Measurements from ENCODE around the gene RELL2.

The RELL2 gene

DNA sequence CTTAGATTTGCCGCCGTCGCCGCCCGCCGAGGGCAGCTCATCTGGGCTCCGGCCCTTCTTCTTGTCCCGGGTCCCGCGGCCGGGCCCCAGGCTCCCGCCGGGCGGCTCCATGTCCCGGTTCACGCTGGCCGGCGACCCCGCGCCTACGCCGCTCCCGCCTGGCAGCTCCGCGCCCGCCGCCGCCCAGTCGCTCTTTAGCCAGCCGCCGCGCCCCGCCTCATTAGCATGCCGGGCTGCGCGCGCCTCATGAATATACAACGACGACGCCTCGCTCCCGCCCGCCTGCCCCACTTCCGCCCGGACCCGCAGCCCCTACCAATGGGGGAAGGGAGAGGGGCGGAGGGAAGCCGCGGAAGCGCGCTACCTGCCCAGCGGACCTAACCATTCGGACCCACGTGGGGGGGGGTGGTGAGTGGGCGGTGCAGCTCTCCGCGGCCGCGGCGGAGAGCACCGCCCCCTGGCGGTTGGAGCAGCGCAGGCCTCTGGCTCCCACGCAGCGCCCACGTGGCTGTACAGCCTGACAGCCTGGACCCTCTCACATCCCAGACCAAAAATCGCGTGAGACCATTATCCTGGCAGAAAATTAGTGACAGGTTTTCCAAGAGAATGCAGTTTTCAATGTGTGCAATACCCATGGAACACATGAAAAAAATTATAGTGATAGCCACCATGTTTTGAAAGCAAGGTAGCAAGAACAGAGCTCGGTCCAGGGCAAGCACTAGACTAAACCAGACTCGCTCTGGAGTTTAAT, 17.8 kb upstream of the RELL2 start, which contains the start of gene DIAPH1:
DIAPH1 (minus strand) TSS at position 197 of the 751 bp plus-strand sequence; CDS start at position 111, 86 bp downstream.
- peak; percentile 93 for DNase-seq

DNA sequence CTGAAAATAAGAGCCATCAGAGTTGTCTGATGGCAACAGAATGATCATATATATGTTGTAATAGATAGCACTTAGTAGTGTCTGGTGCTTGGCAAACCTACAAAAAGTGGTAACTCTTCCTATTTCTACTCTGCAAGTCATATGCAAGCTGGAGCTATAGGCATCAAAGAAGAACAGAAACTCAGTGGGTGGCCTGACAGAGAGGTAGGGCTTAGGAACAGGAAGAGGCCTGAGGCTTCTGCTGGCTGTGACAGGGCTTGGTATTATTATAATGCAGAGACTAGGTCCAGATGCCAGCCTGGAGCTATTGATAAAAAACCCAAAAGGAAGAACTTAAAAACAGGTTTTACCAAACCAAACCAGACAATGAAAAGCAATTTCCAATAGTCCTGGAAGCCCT, 13.6 kb upstream of the RELL2 start:
- DNase-seq = no peak

DNA sequence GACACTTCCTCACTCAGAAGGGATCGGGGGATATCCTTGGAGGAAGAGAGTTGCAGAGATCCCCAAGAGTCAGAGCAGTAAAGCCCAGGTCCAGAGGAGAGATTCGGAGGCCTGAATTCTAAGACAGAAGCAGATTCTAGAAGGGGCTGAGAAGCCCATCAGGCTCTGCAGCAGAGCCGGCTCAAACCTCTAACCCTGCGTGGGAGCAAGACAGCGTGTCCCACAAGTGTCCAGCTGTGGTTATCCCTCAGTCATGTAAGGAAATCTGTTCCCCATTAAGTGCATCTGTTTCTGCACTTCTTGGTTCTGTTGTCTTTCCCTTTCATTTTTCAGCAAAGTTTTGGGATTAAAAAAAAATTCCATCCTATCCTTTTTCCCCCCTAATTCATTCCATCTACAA, 13.2 kb upstream of the RELL2 start:
- no peak for DNase-seq

DNA sequence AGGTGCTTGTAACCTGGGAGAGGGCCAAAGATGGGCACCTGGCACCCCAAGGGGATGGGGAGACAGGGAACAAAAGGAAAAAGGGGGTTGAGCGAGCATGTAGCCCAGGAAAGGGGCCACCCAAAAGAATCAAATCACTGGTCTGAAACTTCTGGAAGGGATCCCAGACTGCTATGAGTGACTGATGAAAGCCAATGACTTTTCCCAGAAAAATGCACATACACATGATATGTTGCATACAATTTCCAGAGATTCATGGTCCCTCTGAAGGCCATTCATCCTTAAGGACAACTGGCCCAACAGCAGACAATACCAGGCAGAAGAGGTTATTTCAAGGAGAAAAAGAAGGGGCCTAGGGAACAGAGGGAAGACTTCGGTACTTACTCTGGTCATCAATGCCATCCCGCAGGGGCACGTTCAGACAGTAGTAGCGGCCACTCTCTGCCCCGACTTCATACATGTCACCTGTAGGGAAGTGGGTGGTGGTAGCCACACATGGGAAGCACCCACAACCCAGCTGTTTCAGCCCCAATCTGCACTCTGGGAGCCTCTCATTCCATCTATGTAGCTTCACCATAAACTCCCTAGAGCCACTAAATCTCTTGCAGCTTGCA, 8.5 kb upstream of the RELL2 start:
- no peak for DNase-seq

DNA sequence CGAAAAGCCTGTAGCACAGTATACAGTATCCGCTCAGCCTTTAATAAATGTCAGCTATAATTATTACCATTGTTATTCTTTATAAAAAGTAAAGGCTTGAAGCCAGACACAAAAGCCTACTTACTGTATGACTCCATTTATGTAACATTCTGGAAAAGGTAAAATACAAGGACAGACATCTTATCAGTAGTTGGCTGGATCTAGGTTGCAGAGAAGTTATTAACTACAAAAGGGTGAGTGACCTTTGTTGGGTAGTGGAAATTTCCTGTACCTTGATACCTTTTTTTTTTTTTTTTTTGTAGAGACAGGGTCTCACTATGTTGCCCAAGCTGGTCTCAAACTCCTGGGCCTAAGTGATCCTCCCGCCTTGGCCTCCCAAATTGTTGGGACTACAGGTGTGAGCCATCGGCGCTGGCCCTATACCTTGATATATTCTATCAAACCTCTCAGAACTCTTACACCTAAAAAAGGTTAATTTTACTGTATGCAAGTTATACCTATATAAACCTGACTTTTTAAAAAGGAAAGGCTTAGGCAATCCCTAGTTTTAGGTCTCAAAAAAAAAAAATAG, 6.1 kb upstream of the RELL2 start:
- no peak for DNase-seq

DNA sequence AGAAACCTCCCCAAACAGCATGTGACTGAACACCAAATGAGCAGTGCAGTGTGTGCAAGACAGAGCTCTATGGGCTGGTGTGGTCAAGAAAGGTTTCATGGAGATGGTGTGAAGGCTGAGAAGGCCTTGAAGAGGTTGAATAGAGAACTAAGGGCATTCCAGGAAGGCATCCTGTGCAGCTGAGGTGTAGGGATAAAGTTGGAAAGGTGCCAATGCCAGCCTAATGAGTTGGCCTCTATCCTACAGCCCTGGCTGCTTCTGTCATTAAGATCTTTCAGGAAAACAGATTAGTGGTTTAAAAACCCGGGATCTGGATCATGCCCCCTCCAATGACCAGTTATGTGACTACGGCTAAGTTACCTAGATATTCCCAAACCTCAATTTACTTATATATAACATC, 4.1 kb upstream of the RELL2 start:
- DNase-seq = no peak

DNA sequence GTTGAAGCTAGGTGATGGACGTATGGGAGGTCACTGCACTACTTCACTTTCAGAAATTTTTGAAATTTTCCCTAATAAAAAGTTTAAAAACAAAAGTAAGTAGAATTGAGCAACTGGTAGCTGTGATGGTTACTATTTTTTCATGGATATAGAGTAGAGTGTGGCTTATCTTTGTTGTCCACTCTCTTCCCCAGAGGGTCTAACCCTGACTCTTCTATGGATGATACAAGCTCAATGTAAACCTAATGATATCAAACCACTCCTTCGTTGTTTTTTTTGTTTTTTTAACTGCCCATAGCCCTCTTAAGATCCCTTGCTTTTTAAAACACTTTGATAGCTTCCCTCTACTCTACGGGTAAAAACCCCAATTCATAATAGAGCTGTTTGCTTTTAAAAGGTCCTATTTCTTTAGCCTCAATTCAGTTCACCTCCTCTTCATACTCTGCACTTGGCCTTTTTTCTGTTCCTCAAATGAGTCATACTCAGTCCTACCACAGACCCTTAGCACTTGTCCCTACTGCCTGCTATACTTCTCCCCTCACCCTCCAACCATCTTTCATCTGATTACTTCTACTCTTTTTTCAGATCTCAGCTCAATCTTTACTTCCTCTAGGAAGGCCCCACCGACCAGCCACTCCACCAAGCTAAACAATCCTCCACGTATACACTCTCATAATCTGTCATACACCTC, 2.8 kb upstream of the RELL2 start:
- no peak for DNase-seq

DNA sequence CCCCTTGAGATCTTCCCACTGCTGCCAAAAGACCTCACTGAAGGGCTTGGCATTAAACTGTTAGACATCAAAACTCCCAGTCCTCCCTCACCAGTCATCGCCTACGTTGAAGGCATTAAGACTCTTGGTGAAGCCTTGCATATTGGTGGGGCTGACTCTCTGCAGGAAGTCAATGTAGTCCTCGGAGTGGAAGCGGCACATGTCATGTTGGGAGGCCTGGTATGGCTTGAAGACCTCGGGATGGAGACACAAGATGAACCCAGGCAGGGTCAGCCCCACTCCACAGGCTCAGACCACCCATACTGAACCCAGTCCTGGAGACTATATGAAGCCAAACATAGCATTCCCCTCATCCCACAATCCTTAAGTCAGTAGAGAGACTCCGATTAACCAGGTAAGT, 2.1 kb upstream of the RELL2 start:
- DNase-seq = no peak

DNA sequence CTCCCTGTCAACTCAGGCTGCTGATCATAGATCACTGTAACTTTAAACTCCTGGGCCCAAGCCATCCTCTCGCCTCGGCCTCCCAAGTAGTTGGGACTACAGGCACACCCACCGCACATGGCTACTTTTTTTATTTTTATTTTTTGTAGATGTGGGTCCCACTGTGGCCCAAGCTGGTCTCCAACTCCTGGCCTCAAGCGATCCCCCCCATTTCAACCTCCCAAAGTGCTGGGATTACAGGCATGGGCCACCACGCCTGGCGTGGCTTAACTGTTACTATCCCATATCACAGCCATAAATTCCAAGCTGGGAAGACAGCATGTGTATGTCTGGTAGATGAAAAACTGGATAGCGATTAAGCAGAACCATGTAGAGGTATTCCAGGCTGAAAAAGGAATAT, 1.2 kb upstream of the RELL2 start:
- no peak for DNase-seq

DNA sequence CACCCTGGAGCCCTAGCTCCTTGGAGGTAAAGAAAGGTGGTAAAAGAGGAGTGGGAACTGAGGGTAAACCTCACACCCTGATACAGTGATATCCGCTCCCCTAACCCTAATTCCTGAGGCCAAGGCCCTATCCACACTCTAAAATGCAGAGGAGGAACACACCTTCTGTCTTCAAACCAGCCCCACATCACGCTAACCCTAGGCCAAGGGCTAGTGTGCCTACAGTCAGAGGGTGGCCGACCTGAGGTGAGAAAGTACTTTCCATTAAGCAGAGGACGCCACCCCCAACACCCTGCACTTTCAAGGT, 738 bp upstream of the RELL2 start:
- peak; percentile 3 for DNase-seq

DNA sequence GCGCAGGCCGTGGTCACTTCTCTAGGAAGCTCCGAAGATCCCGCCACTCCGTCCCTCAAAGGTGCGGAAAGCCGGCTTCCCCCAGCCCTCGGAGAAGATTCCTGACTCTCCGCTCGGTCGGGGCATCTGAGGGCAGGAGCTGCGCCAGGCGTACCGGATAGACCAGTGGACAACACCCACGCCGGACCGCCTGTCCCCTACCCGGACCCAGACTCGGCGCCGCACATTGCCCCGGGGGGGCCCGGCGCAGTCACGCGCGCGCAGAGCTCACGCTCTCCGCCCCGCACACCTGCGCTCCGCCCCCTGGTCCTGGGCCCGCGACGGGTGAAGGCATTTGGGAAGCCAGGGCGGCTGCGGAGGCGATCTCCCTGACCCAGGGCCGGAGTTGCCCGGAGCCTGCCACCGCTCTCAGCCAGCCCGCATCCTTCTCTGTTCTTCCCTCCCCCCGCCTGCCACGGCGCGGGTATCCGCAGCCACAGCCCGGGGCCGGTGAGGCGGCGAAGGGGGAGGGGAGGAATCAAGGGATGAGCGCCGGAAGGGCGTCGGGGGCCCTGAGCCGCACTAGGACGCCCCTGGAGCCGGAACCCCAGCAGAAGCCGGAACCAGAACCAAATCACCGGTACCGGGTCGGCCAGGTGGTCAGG, 448 bp downstream of the RELL2 start:
- DNase-seq = peak; percentile 41

DNA sequence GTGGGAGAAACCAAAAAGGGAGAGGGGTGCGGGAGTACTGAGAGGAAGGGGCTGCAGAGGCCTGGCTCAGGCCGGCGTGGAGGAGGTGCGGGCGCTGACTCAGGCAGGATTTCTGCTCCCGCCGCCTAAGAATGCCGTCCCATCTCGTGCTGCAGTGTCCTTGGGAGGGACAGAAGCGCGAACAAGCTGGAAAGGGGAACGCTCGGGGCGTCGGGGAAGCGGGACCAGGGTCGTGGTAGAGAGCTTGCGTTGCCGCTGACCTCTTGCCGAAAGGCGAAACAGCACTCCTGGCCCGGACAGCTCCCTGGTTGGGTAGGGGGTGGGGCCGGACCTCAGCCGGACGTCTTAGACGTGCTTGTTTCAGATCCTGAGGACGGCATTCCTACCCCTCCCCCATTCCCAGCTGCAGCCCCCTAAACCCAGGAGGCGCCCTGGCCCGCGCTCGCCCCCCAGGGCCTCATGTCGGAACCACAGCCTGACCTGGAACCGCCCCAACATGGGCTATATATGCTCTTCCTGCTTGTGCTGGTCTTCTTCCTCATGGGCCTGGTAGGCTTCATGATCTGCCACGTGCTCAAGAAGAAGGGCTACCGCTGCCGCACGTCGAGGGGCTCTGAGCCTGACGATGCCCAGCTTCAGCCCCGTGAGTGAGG, 1.1 kb downstream of the RELL2 start:
- peak; percentile 14 for DNase-seq

DNA sequence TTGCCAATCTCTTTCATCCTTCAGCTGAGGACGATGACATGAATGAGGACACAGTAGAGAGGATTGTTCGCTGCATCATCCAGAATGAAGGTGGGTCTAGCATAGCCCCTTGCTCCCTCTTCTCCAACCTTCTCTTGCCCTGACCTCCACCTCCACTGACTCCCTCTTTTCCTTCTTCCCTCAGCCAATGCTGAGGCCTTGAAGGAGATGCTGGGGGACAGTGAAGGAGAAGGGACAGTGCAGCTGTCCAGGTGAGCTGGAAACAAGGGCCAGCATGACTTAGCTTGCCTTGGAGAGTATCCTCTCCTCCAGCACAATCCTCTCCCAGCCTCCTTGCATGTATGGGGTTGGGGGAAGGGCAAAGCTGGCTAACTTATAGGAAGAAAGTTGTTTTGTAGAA, 2.0 kb downstream of the RELL2 start:
- no peak for DNase-seq

DNA sequence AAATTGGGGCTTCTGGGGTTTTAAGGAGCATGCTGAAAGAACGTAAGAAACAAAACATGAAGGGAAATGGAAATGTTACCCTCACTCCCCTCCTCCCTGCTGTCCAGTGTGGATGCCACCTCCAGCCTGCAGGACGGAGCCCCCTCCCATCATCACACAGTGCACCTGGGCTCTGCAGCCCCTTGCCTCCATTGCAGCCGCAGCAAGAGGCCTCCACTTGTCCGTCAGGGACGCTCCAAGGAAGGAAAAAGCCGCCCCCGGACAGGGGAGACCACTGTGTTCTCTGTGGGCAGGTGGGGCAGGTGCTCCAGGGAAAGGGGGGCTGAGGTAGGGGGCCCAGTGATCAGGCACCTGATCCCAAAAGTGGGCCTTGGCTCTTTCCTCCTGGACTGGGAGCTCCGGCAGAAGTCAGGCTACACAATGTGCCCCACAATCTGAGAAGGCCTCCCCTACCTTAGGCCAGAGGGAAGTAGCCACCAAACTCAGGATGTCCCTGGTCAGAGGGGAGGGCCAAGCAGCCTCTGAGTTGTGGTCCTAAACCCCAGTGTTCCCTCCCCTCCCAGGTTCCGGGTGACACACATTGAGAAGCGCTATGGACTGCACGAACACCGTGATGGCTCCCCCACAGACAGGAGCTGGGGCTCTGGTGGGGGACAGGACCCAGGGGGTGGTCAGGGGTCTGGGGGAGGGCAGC, 2.7 kb downstream of the RELL2 start:
- DNase-seq = no peak

DNA sequence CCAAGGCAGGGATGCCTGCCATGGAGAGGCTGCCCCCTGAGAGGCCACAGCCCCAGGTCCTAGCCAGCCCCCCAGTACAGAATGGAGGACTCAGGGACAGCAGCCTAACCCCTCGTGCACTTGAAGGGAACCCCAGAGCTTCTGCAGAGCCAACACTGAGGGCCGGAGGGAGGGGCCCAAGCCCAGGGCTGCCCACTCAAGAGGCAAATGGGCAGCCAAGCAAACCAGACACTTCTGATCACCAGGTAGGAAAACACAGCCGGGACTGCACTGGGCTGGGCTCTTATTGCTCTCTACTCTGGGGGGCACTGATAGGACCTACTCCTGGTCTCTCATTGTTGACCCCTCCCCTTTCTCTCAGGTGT, 3.2 kb downstream of the RELL2 start:
- DNase-seq = no peak

DNA sequence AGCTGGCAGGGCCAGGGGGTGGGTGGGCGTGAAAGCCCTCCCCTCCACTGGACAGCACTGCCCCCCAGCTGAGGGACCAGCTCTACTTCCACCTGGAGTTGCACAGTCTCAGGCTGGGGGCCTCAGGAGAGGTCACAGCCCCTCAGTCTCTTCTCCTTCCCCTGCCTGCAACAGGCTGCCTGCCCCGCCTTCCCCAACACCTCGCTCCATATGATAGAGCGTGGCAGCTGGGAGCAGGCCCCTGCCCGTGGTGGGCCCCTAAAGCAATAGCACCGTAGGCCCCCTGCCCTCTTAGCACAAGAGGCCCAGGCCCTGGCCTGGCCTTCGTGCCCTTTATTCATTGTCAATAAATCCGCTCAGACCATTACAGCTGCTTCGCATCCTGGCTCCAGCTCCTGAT, 3.9 kb downstream of the RELL2 start:
- DNase-seq = no peak

DNA sequence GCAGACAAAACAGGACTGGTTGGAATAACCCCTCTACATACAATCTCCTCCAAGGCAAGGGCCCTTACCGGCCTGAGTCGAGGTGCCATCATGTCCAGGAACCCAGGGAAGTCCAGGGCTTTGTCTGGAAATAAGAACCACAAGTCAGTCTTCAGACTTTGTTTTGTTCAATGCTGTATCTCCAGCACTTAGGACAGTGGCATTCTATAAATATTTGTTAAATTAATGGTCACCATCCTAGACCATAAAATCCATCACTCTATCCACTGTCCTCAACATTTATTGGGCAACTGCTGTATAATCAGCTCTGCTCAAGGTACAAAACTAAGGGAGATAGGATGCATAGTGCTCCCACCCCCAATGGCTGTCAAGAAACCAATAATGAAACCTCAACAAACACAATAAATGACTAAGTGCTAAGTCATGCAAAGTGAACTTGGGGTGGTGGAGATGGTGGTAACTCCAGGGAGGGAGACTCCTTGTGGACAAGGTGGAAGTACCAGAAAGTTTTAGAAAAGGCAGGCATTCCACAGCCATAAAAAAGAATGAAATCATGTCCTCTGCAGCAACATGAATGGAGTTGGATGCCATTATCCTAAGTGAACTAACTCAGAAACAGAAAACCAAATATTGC, 5.0 kb downstream of the RELL2 start:
- peak; percentile 92 for DNase-seq

DNA sequence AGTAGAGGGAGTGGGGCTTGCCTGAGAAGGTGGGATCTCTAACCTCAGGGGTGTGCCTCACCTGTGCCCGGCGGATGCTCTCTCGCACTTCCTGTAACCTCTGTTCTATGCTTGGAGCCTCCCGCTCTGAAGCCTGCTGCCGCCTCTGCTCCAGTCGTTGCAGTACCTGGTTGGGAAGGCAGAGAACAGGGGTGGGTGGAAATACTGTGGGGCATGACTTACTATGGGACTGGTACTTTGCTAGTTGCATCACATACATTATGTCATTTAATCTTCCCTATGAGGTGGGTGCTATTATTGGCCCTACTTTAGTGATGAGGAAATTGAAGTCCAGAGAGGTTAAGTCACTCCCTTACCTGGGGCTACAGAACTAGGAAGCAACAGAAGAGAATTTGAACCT, 9.2 kb downstream of the RELL2 start:
- no peak for DNase-seq

DNA sequence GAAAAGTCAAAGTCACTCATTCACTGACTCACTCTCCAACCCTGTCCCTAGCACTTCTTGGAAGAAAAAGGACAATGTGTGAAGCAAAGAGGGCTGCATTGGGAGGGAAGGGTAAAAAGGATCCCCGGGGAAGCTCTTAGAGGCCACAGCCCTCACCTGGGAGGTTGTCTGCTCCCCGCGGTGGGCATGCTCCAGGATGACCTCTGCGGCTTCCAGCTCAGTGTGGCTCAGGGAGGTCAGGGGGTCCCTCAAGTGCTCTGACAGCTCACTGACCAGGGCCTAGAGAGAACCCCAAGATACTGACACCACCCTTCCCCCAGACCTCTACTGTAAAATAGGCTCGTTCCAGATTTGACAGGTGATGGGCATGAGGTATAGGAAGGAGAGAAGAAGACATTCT, 10.4 kb downstream of the RELL2 start:
- DNase-seq = no peak

DNA sequence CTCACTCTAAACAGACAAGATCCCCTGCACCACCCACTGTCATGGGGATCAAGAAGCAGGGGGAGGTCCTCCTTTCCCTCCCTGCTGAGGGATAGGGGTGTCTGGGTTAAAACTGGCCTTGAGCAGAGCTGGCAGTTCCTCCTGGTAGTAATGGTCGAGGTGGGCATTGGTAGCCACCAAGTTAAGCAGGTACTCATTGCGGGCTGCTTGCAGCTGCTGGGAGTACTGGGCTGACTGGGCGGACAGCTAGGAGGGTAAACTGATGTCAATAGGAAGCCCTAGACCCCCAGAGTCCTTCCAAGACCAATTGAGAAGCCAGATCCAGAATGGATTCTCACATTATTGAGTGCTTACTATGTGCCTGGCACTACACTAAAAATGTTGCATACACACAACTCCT, 11.1 kb downstream of the RELL2 start:
- no peak for DNase-seq

DNA sequence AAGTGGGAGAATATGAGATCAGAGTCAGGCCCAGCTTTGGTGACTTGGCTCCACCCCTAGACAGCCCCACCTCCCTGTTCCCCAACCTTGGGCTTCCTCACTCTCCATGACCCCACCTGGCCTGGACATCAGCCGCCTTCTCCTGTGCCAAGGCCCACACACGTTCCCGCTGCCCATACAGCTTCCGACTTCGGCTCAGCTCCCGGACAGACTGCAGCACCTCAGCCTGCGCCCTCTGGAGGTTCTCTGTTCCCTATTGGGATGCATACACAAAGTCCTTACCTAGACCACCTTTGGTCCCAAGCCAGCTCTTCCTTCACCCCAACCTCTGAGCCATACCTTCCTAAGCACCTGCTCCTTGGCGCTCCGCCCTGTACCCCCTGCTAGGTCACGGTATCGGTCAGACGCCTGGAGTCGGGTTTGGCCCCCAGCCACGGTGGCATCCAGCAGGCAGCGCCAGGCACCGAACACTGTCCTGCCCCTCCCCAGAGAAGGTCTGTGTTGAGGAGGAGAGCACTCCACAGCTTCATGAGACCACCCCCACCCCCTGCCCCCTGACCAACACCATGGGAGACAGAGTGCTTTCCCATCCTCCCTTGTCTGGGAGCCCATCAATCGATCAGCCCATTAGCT, 12.4 kb downstream of the RELL2 start:
- no peak for DNase-seq

DNA sequence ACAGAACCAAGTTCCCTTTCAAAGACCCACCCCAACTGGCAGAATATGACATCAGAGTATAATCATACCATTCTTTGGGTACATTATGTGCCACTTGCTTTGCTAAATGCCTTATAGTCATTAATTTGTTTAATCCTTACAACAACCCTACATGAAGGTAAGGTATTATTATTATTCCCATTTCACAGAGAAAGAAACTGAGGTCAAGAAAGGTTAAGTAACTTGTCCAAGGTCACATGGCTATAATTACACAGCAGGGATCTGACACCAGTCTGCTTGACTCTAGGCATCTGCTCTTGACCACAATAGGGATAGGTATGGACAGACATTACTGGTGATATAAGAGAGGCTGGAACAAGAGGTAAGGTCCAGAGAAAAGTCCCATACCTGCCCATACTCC, 13.2 kb downstream of the RELL2 start:
- DNase-seq = no peak

All from kidney glomerular epithelial cell (primary cell).